GM12878 (cell line): ENCODE data around the gene ATP4B. TPM values are rescaled to one million over a fixed set of nuclear protein-coding genes. Genes with fewer than 3 reads are reported as not detected.

ENCODE experiments used
- ATAC-seq: fragments of 200-7000 bp; cut with Tn5 transposase; 3 replicates; pipeline ENCODE4 v1.9.1; 2020; ENCODE audit warnings: mild to moderate bottlenecking, moderate library complexity
- BruUV-seq: library from RNA; stranded (reverse); fragments of 400-500 nt; replicated peaks from 2 replicates; lab custom pipeline; 2021; lab: Mats Ljungman, UMichigan
- CTCF ChIA-PET: fragments of 300-600 bp; sonication (Branson Sonifier 250); formaldehyde crosslinking; extraction: SDS; loops from one replicate; lab custom pipeline; 2021; ENCODE audit warnings: inconsistent platforms; lab: Yijun Ruan, JAX
- POLR2A ChIA-PET: fragments of 350-600 bp; formaldehyde crosslinking; extraction: SDS; loops from one replicate; lab custom pipeline; 2021; ENCODE audit warnings: inconsistent platforms; lab: Charles Lee
- RAD21 ChIA-PET: fragments of 300-600 bp; sonication (Branson Sonifier 250); formaldehyde crosslinking; loops from one replicate; lab custom pipeline; 2023; ENCODE audit warnings: antibody characterized with exemption; ENCODE audit not compliant: unreplicated experiment; lab: Charles Lee
- SMC1A ChIA-PET: fragments of 300-600 bp; sonication (Branson Sonifier 250); formaldehyde crosslinking; loops from one replicate; lab custom pipeline; 2023; ENCODE audit not compliant: unreplicated experiment, uncharacterized antibody; lab: Charles Lee
- DNase-seq: peaks from one replicate; pipeline ENCODE4 v3.0.0-alpha.2; 2011; ENCODE audit warnings: low read depth, low spot score
- FAIRE-seq: peaks from 3 replicates; lab custom pipeline; 2011; peaks lifted over from hg19 to GRCh38; lab: Jason Lieb, UNC
- H2AFZ ChIP-seq: 2 replicates; pipeline ENCODE4 v1.6.0; 2011; ENCODE audit warnings: low read depth, low read length, control low read depth; ENCODE audit not compliant: control insufficient read depth
- H3K27ac ChIP-seq: 2 replicates; pipeline ENCODE4 v1.5.1; 2011; ENCODE audit warnings: control low read depth; ENCODE audit not compliant: control insufficient read depth, insufficient read depth
- H3K27me3 ChIP-seq, 2 experiments: replicated peaks in 1 of 2; 2 replicates each; pipeline versions ENCODE4 v1.6.0 to v1.6.1; 2011; ENCODE audit warnings: low read length in 1 of 2; ENCODE audit not compliant: control insufficient read depth in 2 of 2, insufficient read depth in 2 of 2
- H3K36me3 ChIP-seq, 2 experiments: 2 replicates each; pipeline ENCODE4 v1.5.1; 2011; ENCODE audit warnings: low read length in 1 of 2; ENCODE audit not compliant: control insufficient read depth in 2 of 2, insufficient read depth in 2 of 2
- H3K4me1 ChIP-seq: 2 replicates; pipeline ENCODE4 v1.6.1; 2011; ENCODE audit warnings: mild to moderate bottlenecking, low read length, moderate library complexity, mixed read lengths; ENCODE audit not compliant: control insufficient read depth, insufficient read depth
- H3K4me2 ChIP-seq: 2 replicates; pipeline ENCODE4 v1.6.0; 2011; ENCODE audit warnings: control low read depth; ENCODE audit not compliant: control insufficient read depth, insufficient read depth
- H3K4me3 ChIP-seq: fragments of 200-600 bp; sonication (generic); 2 replicates; pipeline ENCODE4 v1.5.1; 2016
- H3K79me2 ChIP-seq: 2 replicates; pipeline ENCODE4 v1.6.0; 2011; ENCODE audit warnings: low read length; ENCODE audit not compliant: control insufficient read depth, insufficient read depth
- H3K9ac ChIP-seq: 2 replicates; pipeline ENCODE4 v1.8.0; 2011; ENCODE audit warnings: low read length, control low read depth, mixed read lengths; ENCODE audit not compliant: control insufficient read depth, insufficient read depth
- H3K9me3 ChIP-seq: replicated peaks from 3 replicates; pipeline ENCODE4 v1.5.1; 2011; ENCODE audit warnings: mild to moderate bottlenecking, low read length; ENCODE audit not compliant: control insufficient read depth, insufficient read depth
- H4K20me1 ChIP-seq: 2 replicates; pipeline ENCODE4 v1.6.0; 2011; ENCODE audit not compliant: control insufficient read depth, insufficient read depth
- CEBPB ChIP-seq, 2 experiments: fragments of 150-350 bp in 1 of 2; IDR thresholded peaks; 2 replicates each; pipeline ENCODE4 v1.6.1; 2012 to 2014; ENCODE audit warnings: low read depth in 2 of 2, low read length in 2 of 2, borderline replicate concordance in 1 of 2, inconsistent platforms in 1 of 2
- ESRRA ChIP-seq: IDR thresholded peaks from 2 replicates; pipeline ENCODE4 v1.6.1; 2012; ENCODE audit warnings: mild to moderate bottlenecking, low read length, improper control_type of control experiment
- FOXK2 ChIP-seq: fragments of 450-650 bp; IDR thresholded peaks from 2 replicates; pipeline ENCODE4 v1.6.1; 2017; ENCODE audit warnings: mild to moderate bottlenecking, moderate library complexity
- IKZF1 ChIP-seq: fragments of 450-650 bp; conservative IDR thresholded peaks from 2 replicates; pipeline ENCODE4 v1.6.1; 2017; ENCODE audit warnings: antibody characterized with exemption, mild to moderate bottlenecking
- IRF4 ChIP-seq: IDR thresholded peaks from 2 replicates; pipeline ENCODE4 v1.6.1; 2011; ENCODE audit warnings: low read depth, low read length
- MLLT1 ChIP-seq: fragments of 450-650 bp; IDR thresholded peaks from 2 replicates; pipeline ENCODE4 v1.6.1; 2016; ENCODE audit warnings: mild to moderate bottlenecking
- MYC ChIP-seq: IDR thresholded peaks from 2 replicates; pipeline ENCODE4 v1.6.1; 2011; ENCODE audit warnings: mild to moderate bottlenecking, low read length, moderate library complexity, inconsistent platforms; ENCODE audit not compliant: insufficient read depth, insufficient replicate concordance, insufficient read length, severe bottlenecking
- NFIC ChIP-seq: IDR thresholded peaks from 2 replicates; pipeline ENCODE4 v1.6.1; 2012; ENCODE audit warnings: low read depth, mild to moderate bottlenecking, inconsistent platforms, low read length, moderate library complexity
- NFXL1 ChIP-seq: fragments of 450-650 bp; IDR thresholded peaks from 2 replicates; pipeline ENCODE4 v1.6.1; 2017; ENCODE audit warnings: antibody characterized with exemption, mild to moderate bottlenecking, borderline replicate concordance
- NFYB ChIP-seq: IDR thresholded peaks from 2 replicates; pipeline ENCODE4 v1.6.1; 2011; ENCODE audit warnings: low read depth, mild to moderate bottlenecking, low read length, improper control_type of control experiment, moderate library complexity; ENCODE audit not compliant: insufficient read depth
- POLR2A ChIP-seq: IDR thresholded peaks from 2 replicates; pipeline ENCODE4 v1.6.1; 2011; ENCODE audit warnings: low read depth, mild to moderate bottlenecking, low read length
- SUPT20H ChIP-seq: IDR thresholded peaks from 2 replicates; pipeline ENCODE4 v1.6.1; 2011; ENCODE audit warnings: low read depth, mild to moderate bottlenecking, low read length, moderate library complexity, borderline replicate concordance; ENCODE audit not compliant: control insufficient read depth
- TARDBP ChIP-seq: IDR thresholded peaks from 2 replicates; pipeline ENCODE4 v1.6.1; 2016; ENCODE audit warnings: borderline replicate concordance
- TCF3 ChIP-seq: IDR thresholded peaks from 2 replicates; pipeline ENCODE4 v1.6.1; 2012; ENCODE audit warnings: low read depth, mild to moderate bottlenecking, low read length, borderline replicate concordance; ENCODE audit not compliant: insufficient read depth
- ZNF274 ChIP-seq: IDR thresholded peaks from one replicate; pipeline ENCODE4 v1.8.0; 2011; ENCODE audit not compliant: insufficient read length, insufficient read depth
- WGBS: methylation state at CpG from one replicate; pipeline ENCODE4 v1.1.6; 2016; ENCODE audit warnings: low lambda C conversion rate; ENCODE audit not compliant: insufficient replicate concordance, insufficient coverage; ENCODE audit errors: missing lambda C conversion rate; 5-methylcytosine and 5-hydroxymethylcytosine counted together
- in situ Hi-C: fragments of 300-500 bp; cut with MboI; formaldehyde crosslinking; loops from 9 replicates; pipeline ENCODE4 v1.14.3; 2018; ENCODE audit warnings: mixed read lengths
- intact Hi-C: fragments of 100-400 bp; cut with micrococcal nuclease; formaldehyde crosslinking; loops from one replicate; pipeline ENCODE4 v1.14.2; 2022; ENCODE audit not compliant: unreplicated experiment
- polyA plus RNA-seq, 11 experiments: library from polyadenylated mRNA; depleted of rRNA in 4 of 11; unstranded in 6 of 11; stranded (reverse) in 5 of 11; fragments of >200 nt; fragmentation: Nextera tagmentation in 4 of 11; fragmentation: Illumina TruSeq in 1 of 11; extraction: Ambion mirVana in 4 of 11; extraction: Trizol in 1 of 11; gene quantifications; 1 replicate in 1 of 11; 2 replicates in 10 of 11; pipeline versions ENCODE4 v1.2.1 to v1.2.3, GENCODE V29; 2011 to 2016; ENCODE audit warnings: inconsistent platforms in 2 of 11, missing spikeins in 2 of 11, low read depth in 1 of 11
- total RNA-seq, 4 experiments: library from RNA; depleted of rRNA in 3 of 4; stranded (reverse); fragments of >200 nt in 3 of 4; fragmentation: Illumina TruSeq in 1 of 4; extraction: Trizol in 1 of 4; gene quantifications; 2 replicates each; pipeline versions ENCODE4 v1.2.1 to v1.2.3, GENCODE V29; 2013 to 2021
- TF ChIP-seq, protein P1 (sequence below): fragments of 450-650 bp; IDR thresholded peaks from 2 replicates; pipeline ENCODE4 v1.6.1; 2017; ENCODE audit warnings: mild to moderate bottlenecking, moderate library complexity
- TF ChIP-seq, protein P2 (sequence below): fragments of 450-650 bp; IDR thresholded peaks from 2 replicates; pipeline ENCODE4 v1.6.1; 2014; ENCODE audit warnings: mild to moderate bottlenecking

Gene ATP4B
- total and polyA plus RNA-seq, 10 of the 15 experiments (the other 5 are each of a cell fraction or from before 2014, with no cell fraction given), result 0.05 to 0.33 (median 0.20) TPM; not detected in 4

DNA sequence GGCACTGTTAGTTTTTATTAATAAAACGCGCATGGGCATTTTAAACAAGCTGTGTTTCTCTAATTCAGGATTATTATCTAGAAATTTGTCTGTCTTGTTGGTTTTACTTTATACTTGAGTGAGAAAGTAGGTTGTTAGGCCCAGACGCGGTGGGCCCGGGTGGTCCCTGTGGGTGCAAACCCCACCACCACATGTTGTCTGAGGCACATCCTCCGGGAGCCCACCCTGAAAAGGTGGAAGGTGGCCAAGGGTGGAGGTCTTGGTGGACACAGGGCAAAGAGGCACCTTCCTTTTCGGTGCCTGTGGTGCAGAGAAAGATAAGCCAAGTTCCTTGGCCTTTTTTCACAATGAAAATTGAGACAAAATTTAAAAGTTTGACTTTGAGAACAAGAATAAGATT lies 16.6 kb downstream of the ATP4B start (continued):
- TF ChIP-seq, protein P1, sequence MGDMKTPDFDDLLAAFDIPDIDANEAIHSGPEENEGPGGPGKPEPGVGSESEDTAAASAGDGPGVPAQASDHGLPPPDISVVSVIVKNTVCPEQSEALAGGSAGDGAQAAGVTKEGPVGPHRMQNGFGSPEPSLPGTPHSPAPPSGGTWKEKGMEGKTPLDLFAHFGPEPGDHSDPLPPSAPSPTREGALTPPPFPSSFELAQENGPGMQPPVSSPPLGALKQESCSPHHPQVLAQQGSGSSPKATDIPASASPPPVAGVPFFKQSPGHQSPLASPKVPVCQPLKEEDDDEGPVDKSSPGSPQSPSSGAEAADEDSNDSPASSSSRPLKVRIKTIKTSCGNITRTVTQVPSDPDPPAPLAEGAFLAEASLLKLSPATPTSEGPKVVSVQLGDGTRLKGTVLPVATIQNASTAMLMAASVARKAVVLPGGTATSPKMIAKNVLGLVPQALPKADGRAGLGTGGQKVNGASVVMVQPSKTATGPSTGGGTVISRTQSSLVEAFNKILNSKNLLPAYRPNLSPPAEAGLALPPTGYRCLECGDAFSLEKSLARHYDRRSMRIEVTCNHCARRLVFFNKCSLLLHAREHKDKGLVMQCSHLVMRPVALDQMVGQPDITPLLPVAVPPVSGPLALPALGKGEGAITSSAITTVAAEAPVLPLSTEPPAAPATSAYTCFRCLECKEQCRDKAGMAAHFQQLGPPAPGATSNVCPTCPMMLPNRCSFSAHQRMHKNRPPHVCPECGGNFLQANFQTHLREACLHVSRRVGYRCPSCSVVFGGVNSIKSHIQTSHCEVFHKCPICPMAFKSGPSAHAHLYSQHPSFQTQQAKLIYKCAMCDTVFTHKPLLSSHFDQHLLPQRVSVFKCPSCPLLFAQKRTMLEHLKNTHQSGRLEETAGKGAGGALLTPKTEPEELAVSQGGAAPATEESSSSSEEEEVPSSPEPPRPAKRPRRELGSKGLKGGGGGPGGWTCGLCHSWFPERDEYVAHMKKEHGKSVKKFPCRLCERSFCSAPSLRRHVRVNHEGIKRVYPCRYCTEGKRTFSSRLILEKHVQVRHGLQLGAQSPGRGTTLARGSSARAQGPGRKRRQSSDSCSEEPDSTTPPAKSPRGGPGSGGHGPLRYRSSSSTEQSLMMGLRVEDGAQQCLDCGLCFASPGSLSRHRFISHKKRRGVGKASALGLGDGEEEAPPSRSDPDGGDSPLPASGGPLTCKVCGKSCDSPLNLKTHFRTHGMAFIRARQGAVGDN, result no peak
- TF ChIP-seq POLR2A, result no peak
- TF ChIP-seq MLLT1, result no peak
- TF ChIP-seq TCF3, result no peak

GRCh38 chr13:113639616-113640262 lies 18.3 kb downstream of the ATP4B start:
- no peaks in the 10 kb centered on the region for H3K27me3 ChIP-seq
- H3K4me3 ChIP-seq, result no peak overlapping the region
- H3K79me2 ChIP-seq, result no peaks in the 10 kb centered on the region
- intact Hi-C loops, result no loop called here
- no peak overlapping the region for H3K27ac ChIP-seq
- CTCF ChIA-PET, result no interaction called here
- no peaks in the 10 kb centered on the region for H3K4me1 ChIP-seq
- H3K4me2 ChIP-seq, result no peak overlapping the region
- BruUV-seq, result no TSS peak
- RAD21 ChIA-PET, result no interaction called here
- 97% methylated on average over 27 of the region's 27 CpGs for WGBS
- H3K9me3 ChIP-seq, result no peaks in the 10 kb centered on the region
- FAIRE-seq (no peak), DNase-seq (no peak), ATAC-seq (no peak)
- POLR2A ChIA-PET, result no interaction called here
- H2AFZ ChIP-seq, result no peak overlapping the region
- in situ Hi-C loops, result no loop called here
- no peak overlapping the region for H3K9ac ChIP-seq
- SMC1A ChIA-PET, result interaction anchor here (0.5 kb wide), 1 partner anchor 210 kb away, joined by 3 read pairs; no protein-coding TSS in a partner anchor
- no peaks in the 10 kb centered on the region for H4K20me1 ChIP-seq
- H3K36me3 ChIP-seq, result peaks cover 27 to 36% of the 10 kb centered on the region in 2 experiments
- TF ChIP-seq IKZF1, result no peak
- TF ChIP-seq NFIC, result no peak
- TF ChIP-seq FOXK2, result no peak
- no peak for TF ChIP-seq ZNF274
- no peak for TF ChIP-seq NFYB
- TF ChIP-seq SUPT20H, result no peak
- no peak for TF ChIP-seq CEBPB (IDR thresholded peaks at IDR 0.05; ENCODE audit: borderline replicate concordance in 1 of 2, low read depth in 2 of 2, low read length in 2 of 2)
- no peak for TF ChIP-seq IRF4
- no peak for TF ChIP-seq ESRRA
- no peak for TF ChIP-seq NFXL1
- TF ChIP-seq, protein P2, sequence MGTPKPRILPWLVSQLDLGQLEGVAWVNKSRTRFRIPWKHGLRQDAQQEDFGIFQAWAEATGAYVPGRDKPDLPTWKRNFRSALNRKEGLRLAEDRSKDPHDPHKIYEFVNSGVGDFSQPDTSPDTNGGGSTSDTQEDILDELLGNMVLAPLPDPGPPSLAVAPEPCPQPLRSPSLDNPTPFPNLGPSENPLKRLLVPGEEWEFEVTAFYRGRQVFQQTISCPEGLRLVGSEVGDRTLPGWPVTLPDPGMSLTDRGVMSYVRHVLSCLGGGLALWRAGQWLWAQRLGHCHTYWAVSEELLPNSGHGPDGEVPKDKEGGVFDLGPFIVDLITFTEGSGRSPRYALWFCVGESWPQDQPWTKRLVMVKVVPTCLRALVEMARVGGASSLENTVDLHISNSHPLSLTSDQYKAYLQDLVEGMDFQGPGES, result no peak
- TF ChIP-seq MYC, result no peak
- TF ChIP-seq TARDBP, result no peak
